ENCODE results near the gene NDUFB11.
"Not testable (repeated sequence)": the region's sequence is repeated elsewhere in the genome, so short reads cannot be mapped to it uniquely, and the experiment has no call there.

The NDUFB11 gene

GRCh38 chrX:47133493-47133892, 11.0 kb downstream of the NDUFB11 start:
- Histone ChIP-seq H3K9ac (ENCODE audit: low read length) (no peak overlapping the region), H3K36me3 (ENCODE audit: control insufficient read depth, insufficient read depth, low read length) (no peaks in the 10 kb centered on the region), H3K9me3 (ENCODE audit: control insufficient read depth, low read length) (no peaks in the 10 kb centered on the region), H3K4me1 (ENCODE audit: control insufficient read depth, insufficient read depth, low read length) (no peaks in the 10 kb centered on the region), H3K4me3 (ENCODE audit: low read length) (no peak overlapping the region), H3K27me3 (ENCODE audit: control insufficient read depth, insufficient read depth, low read length) (no peaks in the 10 kb centered on the region)

DNA sequence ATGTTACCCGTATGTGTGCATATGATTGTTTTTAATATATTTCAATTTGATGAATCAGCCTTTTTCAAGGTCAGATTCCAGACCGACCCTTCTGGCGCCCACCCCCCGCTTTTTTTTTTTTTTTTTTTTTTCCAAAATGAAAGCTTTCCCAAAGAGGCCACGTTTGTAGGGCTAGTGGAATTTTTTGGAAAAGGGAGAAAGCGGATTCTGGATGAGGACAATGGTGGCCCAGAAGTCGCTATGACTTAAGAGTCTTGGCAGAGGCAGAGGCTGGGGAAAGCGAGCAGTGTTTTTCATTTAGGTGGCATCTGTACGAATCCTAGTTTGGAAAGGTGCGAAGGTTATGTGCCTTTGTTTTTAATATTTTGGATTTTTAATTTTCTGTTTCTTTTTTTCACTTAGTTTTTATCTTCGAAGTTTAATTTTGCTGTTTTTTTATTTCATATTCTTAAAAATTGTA, 14.6 kb downstream of the NDUFB11 start:
- Histone ChIP-seq H3K36me3 (ENCODE audit: control insufficient read depth, insufficient read depth, low read length) (no peaks in the 10 kb centered on the region), H3K4me1 (ENCODE audit: control insufficient read depth, insufficient read depth, low read length) (no peaks in the 10 kb centered on the region), H3K4me3 (ENCODE audit: low read length) (no peak overlapping the region), H3K9ac (ENCODE audit: low read length) (no peak overlapping the region), H3K27me3 (ENCODE audit: control insufficient read depth, insufficient read depth, low read length) (no peaks in the 10 kb centered on the region), H3K9me3 (ENCODE audit: control insufficient read depth, low read length) (no peaks in the 10 kb centered on the region)

DNA sequence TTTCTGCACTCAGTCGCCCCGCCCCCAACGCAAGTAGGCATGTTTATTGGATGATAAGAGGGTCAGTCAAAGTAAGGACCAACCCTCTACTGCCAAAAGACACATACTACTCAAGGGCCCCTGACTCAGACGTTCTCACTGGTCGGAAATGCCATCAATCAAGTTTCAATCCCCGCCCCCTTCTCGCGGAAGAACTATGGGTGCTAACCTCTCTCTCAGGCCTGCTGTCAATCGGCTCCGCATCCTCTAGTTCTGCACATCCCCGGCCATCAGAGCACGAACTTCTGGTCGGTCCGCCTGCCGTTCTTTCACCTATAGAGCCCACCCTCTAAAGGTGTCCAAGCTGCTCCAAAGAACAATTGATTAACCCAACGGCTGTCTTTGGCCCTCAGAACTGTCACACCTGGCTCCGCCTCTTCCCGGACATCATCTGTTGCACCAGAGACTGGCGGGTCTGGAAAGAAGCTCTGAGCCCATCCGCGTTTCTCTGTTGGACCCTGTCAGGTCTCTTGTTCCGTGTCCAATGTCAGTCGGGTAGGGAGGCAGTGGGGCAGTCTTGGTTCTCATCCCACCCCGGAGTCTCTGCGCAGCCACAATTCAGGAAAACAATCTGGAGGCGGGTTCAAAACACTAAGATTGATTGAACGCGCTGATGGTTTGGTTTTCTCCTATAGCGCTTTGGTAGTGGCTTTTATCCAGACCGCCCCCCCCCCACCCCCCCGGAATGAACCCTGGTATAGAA, 15.2 kb downstream of the NDUFB11 start:
- peak overlapping the region; percentile 63 for H3K4me3 ChIP-seq (ENCODE audit: low read length)
- H3K9ac ChIP-seq (ENCODE audit: low read length), result peak overlapping the region; percentile 75
- no peaks in the 10 kb centered on the region for H3K36me3 ChIP-seq (ENCODE audit: control insufficient read depth, insufficient read depth, low read length)
- H3K27me3 ChIP-seq (ENCODE audit: control insufficient read depth, insufficient read depth, low read length), result no peaks in the 10 kb centered on the region
- H3K4me1 ChIP-seq (ENCODE audit: control insufficient read depth, insufficient read depth, low read length), result no peaks in the 10 kb centered on the region
- no peaks in the 10 kb centered on the region for H3K9me3 ChIP-seq (ENCODE audit: control insufficient read depth, low read length)

DNA sequence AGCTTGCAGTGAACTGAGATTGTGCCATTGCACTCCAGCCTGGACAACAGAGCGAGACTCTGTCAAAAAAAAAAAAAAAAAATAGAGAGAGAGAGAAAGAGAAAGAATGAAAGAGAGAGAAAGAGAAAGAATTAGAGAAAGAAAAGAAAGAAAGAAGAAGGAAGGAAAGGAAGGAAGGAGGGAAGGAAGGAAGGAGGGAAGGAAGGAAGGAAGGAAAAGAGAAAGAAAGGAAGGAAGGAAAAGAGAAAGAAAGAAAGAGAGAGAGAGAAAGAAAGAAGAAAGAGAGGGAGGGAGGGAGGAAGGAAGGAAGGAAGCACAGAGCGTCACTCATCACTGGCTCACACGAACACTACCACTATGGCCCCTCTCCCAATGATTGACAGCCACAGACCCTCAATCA, 20.0 kb downstream of the NDUFB11 start:
- H3K4me3 ChIP-seq (ENCODE audit: low read length); H3K36me3 ChIP-seq (ENCODE audit: control insufficient read depth, insufficient read depth, low read length); H3K27me3 ChIP-seq (ENCODE audit: control insufficient read depth, insufficient read depth, low read length); H3K9ac ChIP-seq (ENCODE audit: low read length); H3K4me1 ChIP-seq (ENCODE audit: control insufficient read depth, insufficient read depth, low read length); H3K9me3 ChIP-seq (ENCODE audit: control insufficient read depth, low read length): not testable (repeated sequence)

DNA sequence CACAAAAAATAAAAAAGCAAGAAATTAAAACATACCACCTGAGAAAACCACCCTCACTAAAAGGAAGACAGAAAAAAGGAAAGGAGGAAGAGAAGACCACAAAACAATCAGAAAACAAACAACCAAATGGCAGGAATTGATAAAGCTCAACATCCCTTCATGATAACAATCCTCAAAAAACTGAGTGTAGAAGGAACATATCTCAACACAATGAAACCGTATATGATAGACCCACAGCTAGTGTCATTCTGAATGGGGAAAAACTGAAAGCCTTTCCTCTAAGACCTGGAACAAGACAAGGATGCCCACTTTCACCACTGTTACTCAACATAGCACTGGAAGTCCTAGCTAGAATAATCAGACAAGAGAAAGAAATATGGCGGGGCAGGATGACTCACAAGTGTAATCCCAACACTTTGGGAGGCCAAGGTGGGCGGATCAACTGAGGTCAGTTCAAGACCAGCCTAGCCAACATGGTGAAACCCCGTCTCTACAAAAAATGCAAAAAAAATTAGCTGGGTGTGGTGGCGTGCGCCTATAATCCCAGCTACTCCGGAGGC, 27.9 kb downstream of the NDUFB11 start:
- not testable (repeated sequence) for H3K4me1 ChIP-seq (ENCODE audit: control insufficient read depth, insufficient read depth, low read length); H3K4me3 ChIP-seq (ENCODE audit: low read length); H3K27me3 ChIP-seq (ENCODE audit: control insufficient read depth, insufficient read depth, low read length); H3K9ac ChIP-seq (ENCODE audit: low read length); H3K9me3 ChIP-seq (ENCODE audit: control insufficient read depth, low read length); H3K36me3 ChIP-seq (ENCODE audit: control insufficient read depth, insufficient read depth, low read length)

DNA sequence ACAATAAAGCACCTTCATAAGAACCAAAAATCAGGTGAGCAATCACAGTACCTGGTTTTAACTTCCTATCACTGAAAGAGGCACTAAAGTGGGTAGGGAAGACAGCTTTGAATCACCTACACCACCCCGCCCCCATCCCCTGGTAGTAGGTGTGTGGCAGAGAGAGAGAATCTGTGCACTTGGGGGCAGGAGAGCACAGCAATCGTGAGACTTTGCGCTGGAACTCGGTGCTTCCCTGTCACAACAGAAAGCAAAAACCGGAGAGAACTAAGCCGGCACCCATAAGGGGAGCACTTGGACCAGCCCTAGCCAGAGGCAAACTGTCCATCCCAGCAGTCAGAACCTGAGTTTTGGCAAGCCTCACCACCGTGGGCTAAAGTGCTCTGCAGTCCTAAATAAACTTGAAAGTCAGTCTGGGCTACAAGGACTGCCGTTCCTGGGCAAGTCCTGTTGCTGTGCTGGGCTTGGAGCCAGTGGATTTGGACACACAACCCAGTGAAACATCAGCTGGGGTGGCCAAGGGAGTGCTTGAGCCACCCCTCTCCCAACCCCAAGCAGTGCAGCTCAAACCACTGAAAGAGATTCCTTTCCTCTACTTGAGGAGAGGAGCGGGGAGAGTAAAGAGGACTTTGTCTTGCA, 32.1 kb downstream of the NDUFB11 start:
- Histone ChIP-seq H3K4me3 (ENCODE audit: low read length) (no peak overlapping the region), H3K9me3 (ENCODE audit: control insufficient read depth, low read length) (no peaks in the 10 kb centered on the region), H3K36me3 (ENCODE audit: control insufficient read depth, insufficient read depth, low read length) (no peaks in the 10 kb centered on the region), H3K4me1 (ENCODE audit: control insufficient read depth, insufficient read depth, low read length) (no peaks in the 10 kb centered on the region), H3K27me3 (ENCODE audit: control insufficient read depth, insufficient read depth, low read length) (no peaks in the 10 kb centered on the region), H3K9ac (ENCODE audit: low read length) (no peak overlapping the region)

DNA sequence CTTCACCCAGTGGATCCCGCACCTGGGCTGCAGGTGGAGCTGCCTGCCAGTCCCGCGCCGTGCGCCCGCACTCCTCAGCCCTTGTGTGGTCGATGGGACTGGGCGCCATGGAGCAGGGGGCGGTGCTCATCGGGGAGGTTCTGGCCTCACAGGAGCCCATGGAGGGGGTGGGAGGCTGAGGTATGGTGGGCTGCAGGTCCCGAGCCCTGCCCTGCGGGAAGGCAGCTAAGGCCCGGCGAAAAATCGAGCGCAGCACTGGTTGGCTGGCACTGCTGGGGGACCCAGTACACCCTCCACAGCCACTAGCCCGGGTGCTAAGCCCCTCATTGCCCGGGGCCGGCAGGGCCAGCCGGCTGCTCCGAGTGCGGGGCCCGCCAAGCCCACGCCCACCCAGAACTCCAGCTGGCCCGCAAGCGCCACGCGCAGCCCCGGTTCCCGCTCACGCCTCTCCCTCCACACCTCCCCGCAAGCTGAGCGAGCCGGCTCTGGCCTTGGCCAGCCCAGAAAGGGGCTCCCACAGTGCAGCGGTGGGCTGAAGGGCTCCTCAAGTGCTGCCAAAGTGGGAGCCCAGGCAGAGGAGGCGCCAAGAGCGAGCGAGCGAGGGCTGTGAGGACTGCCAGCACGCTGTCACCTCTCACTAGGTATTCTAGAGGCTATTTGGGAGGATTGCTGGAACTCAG, 33.4 kb downstream of the NDUFB11 start:
- not testable (repeated sequence) for H3K9ac ChIP-seq (ENCODE audit: low read length); H3K36me3 ChIP-seq (ENCODE audit: control insufficient read depth, insufficient read depth, low read length); H3K4me1 ChIP-seq (ENCODE audit: control insufficient read depth, insufficient read depth, low read length); H3K9me3 ChIP-seq (ENCODE audit: control insufficient read depth, low read length); H3K4me3 ChIP-seq (ENCODE audit: low read length); H3K27me3 ChIP-seq (ENCODE audit: control insufficient read depth, insufficient read depth, low read length)

DNA sequence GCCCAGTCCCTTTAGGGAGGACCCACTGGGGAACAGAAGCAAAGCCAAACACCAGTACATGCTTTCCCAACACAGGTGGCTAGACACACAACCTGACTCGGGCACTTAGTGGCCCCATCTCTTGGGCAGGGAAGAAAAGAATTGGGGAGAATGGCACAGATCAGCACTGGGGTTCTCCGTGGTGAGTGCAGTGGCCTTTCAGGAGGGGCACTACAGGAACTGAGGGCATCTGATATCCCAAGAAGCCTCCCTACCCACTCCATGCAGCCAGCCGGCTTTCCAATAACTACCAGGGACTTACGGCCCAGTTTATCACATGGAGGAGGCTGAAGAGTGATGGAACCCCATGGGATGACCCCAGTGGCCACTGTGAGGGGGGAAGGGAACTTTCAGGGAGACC, 43.3 kb downstream of the NDUFB11 start:
- no peaks in the 10 kb centered on the region for H3K36me3 ChIP-seq (ENCODE audit: control insufficient read depth, insufficient read depth, low read length)
- H3K4me3 ChIP-seq (ENCODE audit: low read length), result no peak overlapping the region
- no peaks in the 10 kb centered on the region for H3K27me3 ChIP-seq (ENCODE audit: control insufficient read depth, insufficient read depth, low read length)
- no peaks in the 10 kb centered on the region for H3K4me1 ChIP-seq (ENCODE audit: control insufficient read depth, insufficient read depth, low read length)
- H3K9ac ChIP-seq (ENCODE audit: low read length), result no peak overlapping the region
- no peaks in the 10 kb centered on the region for H3K9me3 ChIP-seq (ENCODE audit: control insufficient read depth, low read length)

DNA sequence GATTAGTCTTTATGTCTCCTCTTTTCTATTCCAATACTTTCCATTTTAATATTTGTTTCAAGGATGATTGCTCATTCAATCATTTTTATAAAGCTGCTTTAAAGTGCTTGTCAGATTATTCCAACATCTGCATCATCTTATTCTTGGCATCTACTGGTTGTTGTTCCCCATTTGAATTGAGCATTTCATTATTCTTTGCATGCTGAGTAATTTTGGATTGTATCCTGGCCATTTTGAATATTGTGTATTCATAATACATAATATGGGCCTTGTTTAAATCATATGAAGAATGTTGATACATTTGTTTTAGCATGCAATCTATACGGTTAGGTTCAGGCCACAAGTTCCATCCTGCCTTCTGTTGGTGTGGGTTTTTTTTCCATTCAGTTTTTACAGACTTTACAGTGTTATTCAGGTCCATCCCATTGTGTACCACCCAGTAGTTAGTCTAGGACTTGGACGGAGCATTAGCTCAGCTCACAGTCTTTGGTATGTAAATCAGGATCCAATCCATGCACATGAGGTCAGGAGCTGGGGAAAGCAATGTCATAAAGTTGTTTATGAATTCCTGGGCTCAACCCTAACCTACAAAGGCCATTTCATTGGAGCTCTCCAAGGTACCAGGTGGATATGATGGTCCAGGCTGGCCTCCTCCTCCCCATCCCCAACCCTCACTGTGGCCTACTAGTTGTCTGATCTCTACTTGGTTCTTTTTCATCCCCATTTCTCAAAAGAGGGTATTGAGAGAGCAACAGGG, 46.0 kb downstream of the NDUFB11 start:
- Histone ChIP-seq H3K27me3 (ENCODE audit: control insufficient read depth, insufficient read depth, low read length) (no peaks in the 10 kb centered on the region), H3K9ac (ENCODE audit: low read length) (no peak overlapping the region), H3K4me1 (ENCODE audit: control insufficient read depth, insufficient read depth, low read length) (no peaks in the 10 kb centered on the region), H3K36me3 (ENCODE audit: control insufficient read depth, insufficient read depth, low read length) (no peaks in the 10 kb centered on the region), H3K9me3 (ENCODE audit: control insufficient read depth, low read length) (no peaks in the 10 kb centered on the region), H3K4me3 (ENCODE audit: low read length) (no peak overlapping the region)

DNA sequence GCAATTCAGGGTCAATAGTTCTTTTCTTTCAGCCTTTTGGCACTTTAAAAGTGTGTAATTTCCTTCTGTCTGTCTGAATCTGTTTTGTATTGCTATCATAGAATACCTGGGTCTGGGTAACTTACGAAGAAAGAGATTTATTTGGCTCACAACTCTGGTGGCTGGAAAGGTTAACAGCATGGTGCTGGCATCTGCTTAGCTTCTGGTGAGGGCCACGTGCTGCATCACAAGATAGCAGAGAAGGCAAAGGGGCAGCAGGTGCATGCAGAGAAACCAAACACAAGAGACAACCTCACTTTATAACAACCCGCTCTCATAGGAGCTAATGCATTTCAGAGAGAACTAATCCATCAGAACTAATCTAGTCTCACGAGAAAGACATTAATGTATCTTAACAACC, 47.5 kb downstream of the NDUFB11 start:
- Histone ChIP-seq H3K4me1 (ENCODE audit: control insufficient read depth, insufficient read depth, low read length) (no peaks in the 10 kb centered on the region), H3K9ac (ENCODE audit: low read length) (no peak overlapping the region), H3K9me3 (ENCODE audit: control insufficient read depth, low read length) (no peaks in the 10 kb centered on the region), H3K27me3 (ENCODE audit: control insufficient read depth, insufficient read depth, low read length) (no peaks in the 10 kb centered on the region), H3K4me3 (ENCODE audit: low read length) (no peak overlapping the region), H3K36me3 (ENCODE audit: control insufficient read depth, insufficient read depth, low read length) (no peaks in the 10 kb centered on the region)

- Histone ChIP-seq H3K27me3 (ENCODE audit: control insufficient read depth, insufficient read depth, low read length) (no peaks in the 10 kb centered on the region), H3K9me3 (ENCODE audit: control insufficient read depth, low read length) (no peaks in the 10 kb centered on the region), H3K36me3 (ENCODE audit: control insufficient read depth, insufficient read depth, low read length) (no peaks in the 10 kb centered on the region), H3K4me3 (ENCODE audit: low read length) (no peak overlapping the region), H3K4me1 (ENCODE audit: control insufficient read depth, insufficient read depth, low read length) (no peaks in the 10 kb centered on the region), H3K9ac (ENCODE audit: low read length) (no peak overlapping the region)
Observed at GRCh38 chrX:47093860-47094259, 50.6 kb downstream of the NDUFB11 start.

All from mucosa of stomach (tissue), 1 donor.